GM12878 (cell line): ENCODE measurements around the gene PALD1. TPM values are rescaled to one million over a fixed set of nuclear protein-coding genes. Genes with fewer than 3 reads are reported as not detected.

ENCODE experiments used
- CEBPZ ChIP-seq: fragments of 150-350 bp; IDR thresholded peaks from 2 replicates; pipeline ENCODE4 v1.6.1; 2016; ENCODE audit warnings: low read depth, low read length
- CHD1 ChIP-seq: IDR thresholded peaks from 2 replicates; pipeline ENCODE4 v1.6.1; 2012; ENCODE audit warnings: low read depth, low read length, improper control_type of control experiment
- CREB1 ChIP-seq: IDR thresholded peaks from 2 replicates; pipeline ENCODE4 v1.6.1; 2012; ENCODE audit warnings: low read depth, mild to moderate bottlenecking, inconsistent platforms
- CUX1 ChIP-seq: IDR thresholded peaks from 2 replicates; pipeline ENCODE4 v1.6.1; 2012; ENCODE audit warnings: improper control_type of control experiment, low read depth, low read length; ENCODE audit not compliant: insufficient replicate concordance
- E4F1 ChIP-seq: fragments of 450-650 bp; IDR thresholded peaks from 2 replicates; pipeline ENCODE4 v1.6.1; 2018; ENCODE audit warnings: borderline replicate concordance, mild to moderate bottlenecking; ENCODE audit not compliant: partially characterized antibody
- HDAC6 ChIP-seq: fragments of 200-600 bp; sonication (generic); IDR thresholded peaks from one replicate; pipeline ENCODE4 v1.8.0; 2017; ENCODE audit warnings: antibody characterized with exemption; ENCODE audit not compliant: unreplicated experiment
- IKZF2 ChIP-seq, 2 experiments: fragments of 450-650 bp; IDR thresholded peaks; 2 replicates each; pipeline ENCODE4 v1.6.1; 2017; ENCODE audit warnings: mild to moderate bottlenecking in 2 of 2, moderate library complexity in 2 of 2
- KDM1A ChIP-seq: fragments of 200-600 bp; sonication (generic); IDR thresholded peaks from 2 replicates; pipeline ENCODE4 v1.6.1; 2016; ENCODE audit warnings: borderline replicate concordance
- MEF2A ChIP-seq: IDR thresholded peaks from 2 replicates; pipeline ENCODE4 v1.6.1; 2011; ENCODE audit warnings: low read depth, mild to moderate bottlenecking, low read length, moderate library complexity; ENCODE audit not compliant: insufficient read depth
- MXI1 ChIP-seq: fragments of 150-350 bp; IDR thresholded peaks from 2 replicates; pipeline ENCODE4 v1.6.1; 2011; ENCODE audit warnings: low read depth, mild to moderate bottlenecking, inconsistent platforms, low read length, improper control_type of control experiment
- REST ChIP-seq: IDR thresholded peaks from 2 replicates; pipeline ENCODE4 v1.6.1; 2012; ENCODE audit warnings: mild to moderate bottlenecking, low read depth, low read length
- SMAD5 ChIP-seq: IDR thresholded peaks from 2 replicates; pipeline ENCODE4 v1.6.1; 2016; ENCODE audit warnings: antibody characterized with exemption, low read depth
- STAT1 ChIP-seq: fragments of 450-650 bp; conservative IDR thresholded peaks from 2 replicates; pipeline ENCODE4 v1.6.1; 2014; ENCODE audit warnings: antibody characterized with exemption, mild to moderate bottlenecking
- SUZ12 ChIP-seq: fragments of 200-600 bp; sonication (generic); IDR thresholded peaks from one replicate; pipeline ENCODE4 v1.6.1; 2018; ENCODE audit warnings: antibody characterized with exemption, mild to moderate bottlenecking; ENCODE audit not compliant: unreplicated experiment
- ZZZ3 ChIP-seq: IDR thresholded peaks from 2 replicates; pipeline ENCODE4 v1.6.1; 2011; ENCODE audit warnings: low read depth; ENCODE audit not compliant: control insufficient read depth, insufficient read length
- polyA plus RNA-seq, 11 experiments: library from polyadenylated mRNA; depleted of rRNA in 4 of 11; unstranded in 6 of 11; stranded (reverse) in 5 of 11; fragments of >200 nt; fragmentation: Nextera tagmentation in 4 of 11; fragmentation: Illumina TruSeq in 1 of 11; extraction: Ambion mirVana in 4 of 11; extraction: Trizol in 1 of 11; gene quantifications; 1 replicate in 1 of 11; 2 replicates in 10 of 11; pipeline versions ENCODE4 v1.2.1 to v1.2.3, GENCODE V29; 2011 to 2016; ENCODE audit warnings: inconsistent platforms in 2 of 11, missing spikeins in 2 of 11, low read depth in 1 of 11
- total RNA-seq, 4 experiments: library from RNA; depleted of rRNA in 3 of 4; stranded (reverse); fragments of >200 nt in 3 of 4; fragmentation: Illumina TruSeq in 1 of 4; extraction: Trizol in 1 of 4; gene quantifications; 2 replicates each; pipeline versions ENCODE4 v1.2.1 to v1.2.3, GENCODE V29; 2013 to 2021

PALD1 gene
- total and polyA plus RNA-seq, 10 of the 15 experiments (the other 5 are each of a cell fraction or from before 2014, with no cell fraction given) = 0.43 to 20.9 (median 9.0) TPM

GRCh38 chr10:70578371-70578947 is 99.9 kb downstream of the PALD1 start (continued):
- no peak for TF ChIP-seq CUX1
- TF ChIP-seq MXI1 = no peak
- TF ChIP-seq E4F1 = no peak
- no peak for TF ChIP-seq SUZ12
- no peak for TF ChIP-seq HDAC6
- no peak for TF ChIP-seq CEBPZ
- no peak for TF ChIP-seq KDM1A
- no peak for TF ChIP-seq REST
- no peak for TF ChIP-seq STAT1
- TF ChIP-seq IKZF2 (IDR thresholded peaks at IDR 0.05) = peak; percentile 100
- no peak for TF ChIP-seq SMAD5
- no peak for TF ChIP-seq ZZZ3
- TF ChIP-seq CREB1 = peak; percentile 58; the same call in 1 of the 2 replicates
- no peak for TF ChIP-seq CHD1
- TF ChIP-seq MEF2A = peak; percentile 90
